Esophagus squamous epithelium (tissue), 5 donors: ENCODE data around the gene SV2C. TPM values are rescaled to one million over a fixed set of nuclear protein-coding genes. Genes with fewer than 3 reads are reported as not detected.

Source experiments
- DNase-seq: peaks from one replicate; lab custom pipeline; 2025; lab: John Stamatoyannopoulos, UW
- H3K27ac ChIP-seq, 4 donors: fragments of 200-600 bp; sonication (generic); one replicate each; pipeline ENCODE4 v1.5.1; 2016 to 2019; ENCODE audit warnings: mild to moderate bottlenecking in 1 of 4
- H3K27me3 ChIP-seq, 4 donors: fragments of 200-600 bp; sonication (generic); 1 replicate in 3 of 4; 2 replicates in 1 of 4; pipeline versions ENCODE4 v1.5.1 to v1.6.0; 2017 to 2021; ENCODE audit warnings: antibody characterized with exemption in 1 of 4
- H3K36me3 ChIP-seq, 3 donors: fragments of 200-600 bp; sonication (generic); one replicate each; pipeline ENCODE4 v1.5.1; 2016 to 2019
- H3K4me1 ChIP-seq, 3 donors: fragments of 200-600 bp; sonication (generic); one replicate each; pipeline ENCODE4 v1.5.1; 2017 to 2019
- H3K4me3 ChIP-seq, 4 donors: fragments of 200-600 bp; sonication (generic); 1 replicate in 3 of 4; 2 replicates in 1 of 4; pipeline ENCODE4 v1.5.1; 2016 to 2019; ENCODE audit warnings: mild to moderate bottlenecking in 2 of 4, moderate library complexity in 1 of 4
- H3K9me3 ChIP-seq, 3 donors: fragments of 200-600 bp; sonication (generic); one replicate each; pipeline ENCODE4 v1.5.1; 2016 to 2019
- CTCF ChIP-seq, 6 experiments: fragments of 450-650 bp in 4 of 6; fragments of 200-600 bp in 2 of 6; sonication (generic) in 2 of 6; IDR thresholded peaks; one replicate each; pipeline ENCODE4 v1.5.1; 2016 to 2019; ENCODE audit warnings: antibody characterized with exemption in 6 of 6, mild to moderate bottlenecking in 4 of 6, moderate library complexity in 4 of 6
- POLR2A ChIP-seq, 4 donors: fragments of 450-650 bp; IDR thresholded peaks; one replicate each; pipeline ENCODE4 v1.6.1; 2017; ENCODE audit warnings: antibody characterized with exemption in 4 of 4, mild to moderate bottlenecking in 4 of 4, moderate library complexity in 3 of 4
- WGBS, 2 donors: methylation state at CpG; one replicate each; pipeline ENCODE4 v1.1.5; 2018; 5-methylcytosine and 5-hydroxymethylcytosine counted together
- intact Hi-C: fragments of 100-400 bp; cut with DNase I; formaldehyde crosslinking; loops from one replicate; pipeline ENCODE4 v1.15.0; 2022
- total RNA-seq, 4 donors: library from RNA; depleted of rRNA; stranded (reverse); fragments of >200 nt; gene quantifications; one replicate each; pipeline ENCODE4 v1.1.0, GENCODE V29; 2016
- donor health status: DM: yes; HTN: yes; CAD: no.

Gene SV2C
- total RNA-seq, 4 donors from 2014 or later, result under 0.01 to 0.26 (median 0.06) TPM

GRCh38 chr5:76165029-76165428 lies 81.8 kb downstream of the SV2C start:
- Histone ChIP-seq H3K9me3 (no peaks in the 10 kb centered on the region), H3K4me3 (no peak overlapping the region), H3K27ac (no peak overlapping the region), H3K4me1 (peaks cover 0 to 7% (median 0%) of the 10 kb centered on the region in 3 donors), H3K27me3 (no peaks in the 10 kb centered on the region), H3K36me3 (no peaks in the 10 kb centered on the region)
- no peak for DNase-seq
- intact Hi-C loops, result no loop called here
- TF ChIP-seq CTCF (IDR thresholded peaks at IDR 0.05) (no peak), POLR2A (IDR thresholded peaks at IDR 0.05) (no peak)

- H3K36me3 ChIP-seq, result no peaks in the 10 kb centered on the region
- peaks cover 0 to 7% (median 0%) of the 10 kb centered on the region in 3 donors for H3K4me1 ChIP-seq
- DNase-seq, result no peak
- no peak overlapping the region for H3K27ac ChIP-seq
- no peak overlapping the region for H3K4me3 ChIP-seq
- intact Hi-C loops, result no loop called here
- H3K27me3 ChIP-seq, result no peaks in the 10 kb centered on the region
- TF ChIP-seq POLR2A (IDR thresholded peaks at IDR 0.05), result no peak
- no peaks in the 10 kb centered on the region for H3K9me3 ChIP-seq
- 19 to 70% methylated on average over 2 of the region's 2 CpGs for WGBS, 2 donors
Measured at GRCh38 chr5:76165711-76166374, 82.7 kb downstream of the SV2C start.

GRCh38 chr5:76166886-76167576 lies 83.8 kb downstream of the SV2C start:
- Histone ChIP-seq H3K27me3 (no peaks in the 10 kb centered on the region), H3K36me3 (no peaks in the 10 kb centered on the region), H3K9me3 (no peaks in the 10 kb centered on the region), H3K4me1 (peaks cover 0 to 7% (median 0%) of the 10 kb centered on the region in 3 donors), H3K27ac (no peak overlapping the region), H3K4me3 (no peak overlapping the region)
- 48 to 51% methylated on average over 3 of the region's 3 CpGs for WGBS, 2 donors
- no peak for TF ChIP-seq CTCF (IDR thresholded peaks at IDR 0.05)
- TF ChIP-seq POLR2A (IDR thresholded peaks at IDR 0.05), result no peak
- intact Hi-C loops, result no loop called here
- DNase-seq, result no peak

GRCh38 chr5:76169146-76169905 lies 86.1 kb downstream of the SV2C start:
- Histone ChIP-seq H3K36me3 (no peaks in the 10 kb centered on the region), H3K27ac (no peak overlapping the region), H3K27me3 (no peaks in the 10 kb centered on the region), H3K4me1 (no peaks in the 10 kb centered on the region), H3K9me3 (no peaks in the 10 kb centered on the region), H3K4me3 (no peak overlapping the region)
- no peak for DNase-seq
- WGBS, 2 donors, result 57 to 69% methylated on average over 6 of the region's 6 CpGs
- TF ChIP-seq CTCF (IDR thresholded peaks at IDR 0.05) (no peak), POLR2A (IDR thresholded peaks at IDR 0.05) (no peak)
- intact Hi-C loops, result no loop called here

- intact Hi-C loops, result no loop called here
- no peak for DNase-seq
- no peaks in the 10 kb centered on the region for H3K36me3 ChIP-seq
- H3K27ac ChIP-seq, result no peak overlapping the region
- H3K27me3 ChIP-seq, result no peaks in the 10 kb centered on the region
- 94 to 97% methylated on average over 17 to 23 of the region's 23 CpGs for WGBS, 2 donors
- H3K4me1 ChIP-seq, result peaks cover 0 to 4% (median 0%) of the 10 kb centered on the region in 3 donors
- no peak overlapping the region for H3K4me3 ChIP-seq
- TF ChIP-seq POLR2A (IDR thresholded peaks at IDR 0.05) (no peak), CTCF (IDR thresholded peaks at IDR 0.05) (no peak)
- H3K9me3 ChIP-seq, result no peaks in the 10 kb centered on the region
Measured at GRCh38 chr5:76174101-76174500, 90.9 kb downstream of the SV2C start.
